Smooth muscle cell (in vitro differentiated cells): ENCODE data around the gene FAM222B. TPM values are rescaled to one million over a fixed set of nuclear protein-coding genes. Genes with fewer than 3 reads are reported as not detected.

Experiments
- DNase-seq: peaks from one replicate; lab custom pipeline; 2025; ENCODE audit not compliant: unreplicated experiment; lab: John Stamatoyannopoulos, UW
- H2AFZ ChIP-seq: fragments of 200-600 bp; sonication (generic); 2 replicates; pipeline ENCODE4 v1.6.0; 2016; ENCODE audit warnings: antibody characterized with exemption, low read depth, mild to moderate bottlenecking
- H3F3A ChIP-seq: fragments of 200-600 bp; sonication (generic); 2 replicates; pipeline ENCODE4 v1.6.0; 2017; ENCODE audit warnings: antibody characterized with exemption, low read depth
- H3K27ac ChIP-seq: fragments of 200-600 bp; sonication (generic); 2 replicates; pipeline ENCODE4 v1.5.1; 2016; ENCODE audit warnings: low read depth, mild to moderate bottlenecking
- H3K27me3 ChIP-seq: fragments of 200-600 bp; sonication (generic); 2 replicates; pipeline ENCODE4 v1.6.1; 2016; ENCODE audit warnings: low read depth, mild to moderate bottlenecking
- H3K36me3 ChIP-seq: fragments of 200-600 bp; sonication (generic); 2 replicates; pipeline ENCODE4 v1.5.1; 2016; ENCODE audit warnings: low read depth
- H3K4me1 ChIP-seq: fragments of 200-600 bp; sonication (generic); 2 replicates; pipeline ENCODE4 v1.5.1; 2016; ENCODE audit warnings: low read depth
- H3K4me2 ChIP-seq: fragments of 200-600 bp; sonication (generic); 2 replicates; pipeline ENCODE4 v1.6.0; 2016; ENCODE audit warnings: mild to moderate bottlenecking
- H3K4me3 ChIP-seq: fragments of 200-600 bp; sonication (generic); 2 replicates; pipeline ENCODE4 v1.5.1; 2016; ENCODE audit warnings: mild to moderate bottlenecking
- H3K79me2 ChIP-seq: fragments of 200-600 bp; sonication (generic); 2 replicates; pipeline ENCODE4 v1.6.0; 2016; ENCODE audit warnings: low read depth, mild to moderate bottlenecking
- H3K9ac ChIP-seq: fragments of 200-600 bp; sonication (generic); 2 replicates; pipeline ENCODE4 v1.6.0; 2016; ENCODE audit warnings: low read depth
- H3K9me3 ChIP-seq: fragments of 200-600 bp; sonication (generic); replicated peaks from 2 replicates; pipeline ENCODE4 v1.5.1; 2016; ENCODE audit warnings: low read depth
- H4K20me1 ChIP-seq: fragments of 200-600 bp; sonication (generic); 2 replicates; pipeline ENCODE4 v1.6.0; 2016; ENCODE audit warnings: low read depth
- CTCF ChIP-seq: fragments of 200-600 bp; sonication (generic); IDR thresholded peaks from 2 replicates; pipeline ENCODE4 v1.5.1; 2017; ENCODE audit warnings: borderline replicate concordance, mild to moderate bottlenecking, antibody characterized with exemption; ENCODE audit not compliant: insufficient read depth, poor library complexity, severe bottlenecking
- WGBS: methylation state at CpG from one replicate; pipeline ENCODE4 v1.1.7; 2016; ENCODE audit warnings: low lambda C conversion rate; 5-methylcytosine and 5-hydroxymethylcytosine counted together
- polyA plus RNA-seq: library from polyadenylated mRNA; unstranded; fragments of >200 nt; fragmentation: Nextera tagmentation; extraction: Ambion mirVana; gene quantifications from 2 replicates; pipeline ENCODE4 v1.2.1, GENCODE V29; 2016
- total RNA-seq: library from RNA; depleted of rRNA; stranded (reverse); fragments of >200 nt; gene quantifications from 2 replicates; pipeline ENCODE4 v1.2.3, GENCODE V29; 2014

Gene FAM222B
- total and polyA plus RNA-seq, 2 experiments from 2014 or later = 20.5 to 28.0 TPM

GRCh38 chr17:28862561-28862960 lies 20.0 kb upstream of the FAM222B start:
- Histone ChIP-seq H3K4me1 (no peaks in the 10 kb centered on the region), H3K4me2 (no peak overlapping the region), H3K4me3 (no peak overlapping the region), H3K9me3 (no peaks in the 10 kb centered on the region), H3F3A (no peaks in the 10 kb centered on the region), H3K27ac (no peak overlapping the region), H3K79me2 (no peaks in the 10 kb centered on the region), H4K20me1 (no peaks in the 10 kb centered on the region), H2AFZ (no peak overlapping the region), H3K36me3 (no peaks in the 10 kb centered on the region), H3K9ac (no peak overlapping the region), H3K27me3 (no peaks in the 10 kb centered on the region)
- TF ChIP-seq CTCF = no peak
- no peak for DNase-seq
- WGBS = 95% methylated on average over 3 of the region's 3 CpGs

- H3K27ac ChIP-seq = no peak overlapping the region
- no peaks in the 10 kb centered on the region for H3K79me2 ChIP-seq
- H4K20me1 ChIP-seq = no peaks in the 10 kb centered on the region
- no peaks in the 10 kb centered on the region for H3K9me3 ChIP-seq
- 88% methylated on average over 7 of the region's 8 CpGs for WGBS
- H3K4me3 ChIP-seq = no peak overlapping the region
- no peaks in the 10 kb centered on the region for H3F3A ChIP-seq
- H2AFZ ChIP-seq = no peak overlapping the region
- H3K4me2 ChIP-seq = no peak overlapping the region
- DNase-seq = no peak
- H3K36me3 ChIP-seq = no peaks in the 10 kb centered on the region
- no peak for TF ChIP-seq CTCF
- H3K4me1 ChIP-seq = no peaks in the 10 kb centered on the region
- no peaks in the 10 kb centered on the region for H3K27me3 ChIP-seq
- no peak overlapping the region for H3K9ac ChIP-seq
Measured at GRCh38 chr17:28861393-28862203, 19.0 kb upstream of the FAM222B start.

GRCh38 chr17:28860363-28860808 lies 17.8 kb upstream of the FAM222B start:
- no peak for DNase-seq
- no peak overlapping the region for H2AFZ ChIP-seq
- no peak overlapping the region for H3K27ac ChIP-seq
- H3F3A ChIP-seq = no peaks in the 10 kb centered on the region
- no peak for TF ChIP-seq CTCF
- 97% methylated on average over 4 of the region's 4 CpGs for WGBS
- no peaks in the 10 kb centered on the region for H4K20me1 ChIP-seq
- H3K79me2 ChIP-seq = peaks cover 5% of the 10 kb centered on the region
- no peak overlapping the region for H3K9ac ChIP-seq
- no peaks in the 10 kb centered on the region for H3K36me3 ChIP-seq
- H3K4me1 ChIP-seq = peaks cover 5% of the 10 kb centered on the region
- H3K9me3 ChIP-seq = no peaks in the 10 kb centered on the region
- H3K4me3 ChIP-seq = no peak overlapping the region
- no peak overlapping the region for H3K4me2 ChIP-seq
- H3K27me3 ChIP-seq = no peaks in the 10 kb centered on the region
